Measurements from ENCODE around the gene ARID3B. TPM values are rescaled to one million over a fixed set of nuclear protein-coding genes. Genes with fewer than 3 reads are reported as not detected.

Gene ARID3B
- total and polyA plus RNA-seq, 2 of the 13 experiments (the other 11 are each of a cell fraction or from before 2014, with no cell fraction given), result 5.3 to 12.8 TPM

DNA sequence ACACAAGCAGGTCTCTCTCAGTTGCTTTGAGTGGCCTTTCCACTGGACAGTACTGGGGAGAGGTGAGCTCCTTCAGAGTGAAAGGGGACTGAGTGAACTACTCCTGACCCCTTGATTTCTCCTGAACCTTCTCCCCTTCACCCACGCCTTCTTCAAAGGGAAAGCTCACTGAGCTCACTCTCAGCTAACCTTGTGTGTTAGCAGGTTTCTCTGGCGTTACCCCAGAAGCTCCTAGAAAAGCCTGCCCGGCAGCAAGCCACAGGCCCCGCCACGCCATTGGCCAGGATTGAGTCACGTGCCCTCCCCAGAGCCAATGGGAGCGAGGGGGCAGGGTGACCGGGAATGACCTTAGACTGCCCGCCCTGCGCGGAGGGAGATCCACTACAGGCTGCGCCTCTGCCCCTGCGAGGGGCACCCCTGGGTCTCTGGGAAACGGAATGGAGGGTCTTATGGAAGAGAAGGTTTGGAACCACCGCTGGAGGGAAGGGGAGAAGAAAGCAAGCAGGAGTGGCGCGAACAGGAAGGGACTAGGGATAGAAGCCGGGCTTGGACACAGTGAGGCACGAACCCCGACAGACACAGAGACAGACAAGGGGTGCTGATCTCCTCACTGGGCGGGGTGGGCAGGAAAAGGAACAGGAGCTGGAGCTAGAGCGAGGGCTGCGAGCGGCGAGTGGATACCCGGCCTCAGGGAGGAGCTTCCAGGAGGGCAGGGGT lies 57.3 kb downstream of the ARID3B start (continued):
- TF ChIP-seq, protein P1, sequence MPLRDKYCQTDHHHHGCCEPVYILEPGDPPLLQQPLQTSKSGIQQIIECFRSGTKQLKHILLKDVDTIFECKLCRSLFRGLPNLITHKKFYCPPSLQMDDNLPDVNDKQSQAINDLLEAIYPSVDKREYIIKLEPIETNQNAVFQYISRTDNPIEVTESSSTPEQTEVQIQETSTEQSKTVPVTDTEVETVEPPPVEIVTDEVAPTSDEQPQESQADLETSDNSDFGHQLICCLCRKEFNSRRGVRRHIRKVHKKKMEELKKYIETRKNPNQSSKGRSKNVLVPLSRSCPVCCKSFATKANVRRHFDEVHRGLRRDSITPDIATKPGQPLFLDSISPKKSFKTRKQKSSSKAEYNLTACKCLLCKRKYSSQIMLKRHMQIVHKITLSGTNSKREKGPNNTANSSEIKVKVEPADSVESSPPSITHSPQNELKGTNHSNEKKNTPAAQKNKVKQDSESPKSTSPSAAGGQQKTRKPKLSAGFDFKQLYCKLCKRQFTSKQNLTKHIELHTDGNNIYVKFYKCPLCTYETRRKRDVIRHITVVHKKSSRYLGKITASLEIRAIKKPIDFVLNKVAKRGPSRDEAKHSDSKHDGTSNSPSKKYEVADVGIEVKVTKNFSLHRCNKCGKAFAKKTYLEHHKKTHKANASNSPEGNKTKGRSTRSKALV (CRISPR knock-in tag; IDR thresholded peaks at IDR 0.05), result peak; percentile 63; the same call in 1 of the 2 replicates
- TF ChIP-seq TARDBP (CRISPR knock-in tag; IDR thresholded peaks at IDR 0.05) (0 out of 2 replicates have a peak, but pooled peaks have one; percentile 37), ZNF615 (CRISPR knock-in tag; IDR thresholded peaks at IDR 0.05; ENCODE audit: borderline replicate concordance) (no peak), ZNF235 (CRISPR knock-in tag; IDR thresholded peaks at IDR 0.05; ENCODE audit: borderline replicate concordance) (peak; percentile 93; the same call in 1 of the 2 replicates), ZNF530 (CRISPR knock-in tag; IDR thresholded peaks at IDR 0.05; ENCODE audit: low read depth) (no peak), SPEN (CRISPR knock-in tag; IDR thresholded peaks at IDR 0.05; ENCODE audit: low read depth) (0 out of 2 replicates have a peak, but pooled peaks have one; percentile 45), IRX3 (CRISPR knock-in tag; IDR thresholded peaks at IDR 0.05; ENCODE audit: borderline replicate concordance, low read depth) (no peak), ARHGAP35 (CRISPR knock-in tag; IDR thresholded peaks at IDR 0.05; ENCODE audit: borderline replicate concordance) (peak; percentile 55; the same call in 1 of the 2 replicates), SMC3 (IDR thresholded peaks at IDR 0.05; ENCODE audit: low read length) (no peak), EEA1 (CRISPR knock-in tag; IDR thresholded peaks at IDR 0.05; ENCODE audit: borderline replicate concordance) (no peak), NFE2L1 (CRISPR knock-in tag; IDR thresholded peaks at IDR 0.05; ENCODE audit: borderline replicate concordance) (0 out of 2 replicates have a peak, but pooled peaks have one; percentile 20), ZFP36L2 (CRISPR knock-in tag; IDR thresholded peaks at IDR 0.05) (no peak), ZNF382 (CRISPR knock-in tag; IDR thresholded peaks at IDR 0.05; ENCODE audit: borderline replicate concordance) (no peak), FOXK1 (CRISPR knock-in tag; IDR thresholded peaks at IDR 0.05; ENCODE audit: borderline replicate concordance, low read depth) (no peak)
- TF ChIP-seq, protein P2, sequence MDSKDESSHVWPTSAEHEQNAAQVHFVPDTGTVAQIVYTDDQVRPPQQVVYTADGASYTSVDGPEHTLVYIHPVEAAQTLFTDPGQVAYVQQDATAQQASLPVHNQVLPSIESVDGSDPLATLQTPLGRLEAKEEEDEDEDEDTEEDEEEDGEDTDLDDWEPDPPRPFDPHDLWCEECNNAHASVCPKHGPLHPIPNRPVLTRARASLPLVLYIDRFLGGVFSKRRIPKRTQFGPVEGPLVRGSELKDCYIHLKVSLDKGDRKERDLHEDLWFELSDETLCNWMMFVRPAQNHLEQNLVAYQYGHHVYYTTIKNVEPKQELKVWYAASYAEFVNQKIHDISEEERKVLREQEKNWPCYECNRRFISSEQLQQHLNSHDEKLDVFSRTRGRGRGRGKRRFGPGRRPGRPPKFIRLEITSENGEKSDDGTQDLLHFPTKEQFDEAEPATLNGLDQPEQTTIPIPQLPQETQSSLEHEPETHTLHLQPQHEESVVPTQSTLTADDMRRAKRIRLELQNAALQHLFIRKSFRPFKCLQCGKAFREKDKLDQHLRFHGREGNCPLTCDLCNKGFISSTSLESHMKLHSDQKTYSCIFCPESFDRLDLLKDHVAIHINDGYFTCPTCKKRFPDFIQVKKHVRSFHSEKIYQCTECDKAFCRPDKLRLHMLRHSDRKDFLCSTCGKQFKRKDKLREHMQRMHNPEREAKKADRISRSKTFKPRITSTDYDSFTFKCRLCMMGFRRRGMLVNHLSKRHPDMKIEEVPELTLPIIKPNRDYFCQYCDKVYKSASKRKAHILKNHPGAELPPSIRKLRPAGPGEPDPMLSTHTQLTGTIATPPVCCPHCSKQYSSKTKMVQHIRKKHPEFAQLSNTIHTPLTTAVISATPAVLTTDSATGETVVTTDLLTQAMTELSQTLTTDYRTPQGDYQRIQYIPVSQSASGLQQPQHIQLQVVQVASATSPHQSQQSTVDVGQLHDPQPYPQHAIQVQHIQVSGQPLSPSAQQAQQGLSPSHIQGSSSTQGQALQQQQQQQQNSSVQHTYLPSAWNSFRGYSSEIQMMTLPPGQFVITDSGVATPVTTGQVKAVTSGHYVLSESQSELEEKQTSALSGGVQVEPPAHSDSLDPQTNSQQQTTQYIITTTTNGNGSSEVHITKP (CRISPR knock-in tag; IDR thresholded peaks at IDR 0.05; ENCODE audit: low read depth), result no peak
- TF ChIP-seq, protein P3, sequence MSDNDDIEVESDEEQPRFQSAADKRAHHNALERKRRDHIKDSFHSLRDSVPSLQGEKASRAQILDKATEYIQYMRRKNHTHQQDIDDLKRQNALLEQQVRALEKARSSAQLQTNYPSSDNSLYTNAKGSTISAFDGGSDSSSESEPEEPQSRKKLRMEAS (IDR thresholded peaks at IDR 0.05), result peak; percentile 81; the same call in 1 of the 2 replicates
- TF ChIP-seq, protein P4, sequence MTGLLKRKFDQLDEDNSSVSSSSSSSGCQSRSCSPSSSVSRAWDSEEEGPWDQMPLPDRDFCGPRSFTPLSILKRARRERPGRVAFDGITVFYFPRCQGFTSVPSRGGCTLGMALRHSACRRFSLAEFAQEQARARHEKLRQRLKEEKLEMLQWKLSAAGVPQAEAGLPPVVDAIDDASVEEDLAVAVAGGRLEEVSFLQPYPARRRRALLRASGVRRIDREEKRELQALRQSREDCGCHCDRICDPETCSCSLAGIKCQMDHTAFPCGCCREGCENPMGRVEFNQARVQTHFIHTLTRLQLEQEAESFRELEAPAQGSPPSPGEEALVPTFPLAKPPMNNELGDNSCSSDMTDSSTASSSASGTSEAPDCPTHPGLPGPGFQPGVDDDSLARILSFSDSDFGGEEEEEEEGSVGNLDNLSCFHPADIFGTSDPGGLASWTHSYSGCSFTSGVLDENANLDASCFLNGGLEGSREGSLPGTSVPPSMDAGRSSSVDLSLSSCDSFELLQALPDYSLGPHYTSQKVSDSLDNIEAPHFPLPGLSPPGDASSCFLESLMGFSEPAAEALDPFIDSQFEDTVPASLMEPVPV (CRISPR knock-in tag; IDR thresholded peaks at IDR 0.05), result 0 out of 2 replicates have a peak, but pooled peaks have one; percentile 26
- TF ChIP-seq, protein P5, sequence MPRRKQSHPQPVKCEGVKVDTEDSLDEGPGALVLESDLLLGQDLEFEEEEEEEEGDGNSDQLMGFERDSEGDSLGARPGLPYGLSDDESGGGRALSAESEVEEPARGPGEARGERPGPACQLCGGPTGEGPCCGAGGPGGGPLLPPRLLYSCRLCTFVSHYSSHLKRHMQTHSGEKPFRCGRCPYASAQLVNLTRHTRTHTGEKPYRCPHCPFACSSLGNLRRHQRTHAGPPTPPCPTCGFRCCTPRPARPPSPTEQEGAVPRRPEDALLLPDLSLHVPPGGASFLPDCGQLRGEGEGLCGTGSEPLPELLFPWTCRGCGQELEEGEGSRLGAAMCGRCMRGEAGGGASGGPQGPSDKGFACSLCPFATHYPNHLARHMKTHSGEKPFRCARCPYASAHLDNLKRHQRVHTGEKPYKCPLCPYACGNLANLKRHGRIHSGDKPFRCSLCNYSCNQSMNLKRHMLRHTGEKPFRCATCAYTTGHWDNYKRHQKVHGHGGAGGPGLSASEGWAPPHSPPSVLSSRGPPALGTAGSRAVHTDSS (CRISPR knock-in tag; conservative IDR thresholded peaks at IDR 0.05), result no peak

All from HepG2 (cell line).